ENCODE measurements around the gene SLC16A11. TPM values are rescaled to one million over a fixed set of nuclear protein-coding genes. Genes with fewer than 3 reads are reported as not detected.

SLC16A11 gene
- total RNA-seq, 1 experiment from 2014 or later: not detected

DNA sequence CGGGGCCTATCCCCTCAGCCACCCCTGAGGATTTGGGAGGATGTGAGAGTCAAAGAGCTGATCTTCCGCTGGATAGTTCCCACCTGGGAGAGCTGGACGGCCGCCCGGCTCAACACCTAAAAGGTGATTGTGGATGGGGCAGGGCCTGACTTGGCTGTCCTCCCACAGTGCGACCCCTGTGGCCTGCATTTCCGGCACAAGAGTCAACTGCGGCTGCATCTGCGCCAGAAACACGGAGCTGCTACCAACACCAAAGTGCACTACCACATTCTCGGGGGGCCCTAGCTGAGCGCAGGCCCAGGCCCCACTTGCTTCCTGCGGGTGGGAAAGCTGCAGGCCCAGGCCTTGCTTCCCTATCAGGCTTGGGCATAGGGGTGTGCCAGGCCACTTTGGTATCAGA lies 16.6 kb downstream of the SLC16A11 start:
- H3K36me3 Mint-ChIP-seq (ENCODE audit: insufficient read depth, unreplicated experiment): no peaks in the 10 kb centered on the region
- CTCF ChIA-PET: interaction anchor here (0.9 kb wide), 1 partner anchor 8 kb away, joined by 3 read pairs; no protein-coding TSS in a partner anchor

DNA sequence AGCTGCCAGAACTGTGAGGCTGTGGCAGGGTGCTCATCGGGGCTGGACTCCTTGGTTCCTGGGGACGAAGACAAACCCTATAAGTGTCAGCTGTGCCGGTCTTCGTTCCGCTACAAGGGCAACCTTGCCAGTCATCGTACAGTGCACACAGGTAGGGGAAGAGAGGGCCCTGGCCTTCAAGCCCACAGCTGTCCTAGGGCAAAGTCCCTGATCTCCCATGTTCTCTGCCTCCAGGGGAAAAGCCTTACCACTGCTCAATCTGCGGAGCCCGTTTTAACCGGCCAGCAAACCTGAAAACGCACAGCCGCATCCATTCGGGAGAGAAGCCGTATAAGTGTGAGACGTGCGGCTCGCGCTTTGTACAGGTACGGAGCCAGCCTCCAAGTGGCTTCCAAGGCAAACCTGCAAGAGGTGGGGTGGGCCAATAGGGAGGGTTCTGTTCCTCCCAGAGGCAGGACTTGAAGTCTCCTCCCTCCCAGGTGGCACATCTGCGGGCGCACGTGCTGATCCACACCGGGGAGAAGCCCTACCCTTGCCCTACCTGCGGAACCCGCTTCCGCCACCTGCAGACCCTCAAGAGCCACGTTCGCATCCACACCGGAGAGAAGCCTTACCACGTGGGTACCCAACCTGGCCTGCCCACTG lies 17.3 kb downstream of the SLC16A11 start:
- POLR2A ChIA-PET: no interaction called here
- Mint-ChIP-seq H3K4me3 (ENCODE audit: unreplicated experiment) (no peak overlapping the region), H3K27me3 (ENCODE audit: insufficient read depth, unreplicated experiment) (no peaks in the 10 kb centered on the region), H3K9me3 (ENCODE audit: unreplicated experiment) (no peaks in the 10 kb centered on the region), H3K36me3 (ENCODE audit: insufficient read depth, unreplicated experiment) (no peaks in the 10 kb centered on the region), H3K4me1 (ENCODE audit: insufficient read depth, unreplicated experiment) (peaks cover 9% of the 10 kb centered on the region), H3K27ac (ENCODE audit: low read depth, unreplicated experiment) (no peak overlapping the region)
- no peak for DNase-seq (ENCODE audit: unreplicated experiment)
- no TSS peak for BruUV-seq (replicated peaks)
- TF ChIP-seq, protein P1, sequence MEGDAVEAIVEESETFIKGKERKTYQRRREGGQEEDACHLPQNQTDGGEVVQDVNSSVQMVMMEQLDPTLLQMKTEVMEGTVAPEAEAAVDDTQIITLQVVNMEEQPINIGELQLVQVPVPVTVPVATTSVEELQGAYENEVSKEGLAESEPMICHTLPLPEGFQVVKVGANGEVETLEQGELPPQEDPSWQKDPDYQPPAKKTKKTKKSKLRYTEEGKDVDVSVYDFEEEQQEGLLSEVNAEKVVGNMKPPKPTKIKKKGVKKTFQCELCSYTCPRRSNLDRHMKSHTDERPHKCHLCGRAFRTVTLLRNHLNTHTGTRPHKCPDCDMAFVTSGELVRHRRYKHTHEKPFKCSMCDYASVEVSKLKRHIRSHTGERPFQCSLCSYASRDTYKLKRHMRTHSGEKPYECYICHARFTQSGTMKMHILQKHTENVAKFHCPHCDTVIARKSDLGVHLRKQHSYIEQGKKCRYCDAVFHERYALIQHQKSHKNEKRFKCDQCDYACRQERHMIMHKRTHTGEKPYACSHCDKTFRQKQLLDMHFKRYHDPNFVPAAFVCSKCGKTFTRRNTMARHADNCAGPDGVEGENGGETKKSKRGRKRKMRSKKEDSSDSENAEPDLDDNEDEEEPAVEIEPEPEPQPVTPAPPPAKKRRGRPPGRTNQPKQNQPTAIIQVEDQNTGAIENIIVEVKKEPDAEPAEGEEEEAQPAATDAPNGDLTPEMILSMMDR (IDR thresholded peaks at IDR 0.05; ENCODE audit: unreplicated experiment): no peak
- CTCF ChIA-PET: interaction anchor here (0.6 to 1.6 kb wide), 2 partner anchors 183 to 185 kb away, joined by 3 to 6 read pairs; no protein-coding TSS in a partner anchor
- intact Hi-C loops (cut with micrococcal nuclease): no loop called here

More for the DNA sequence above, 16.6 kb downstream of the SLC16A11 start:
- H3K27ac Mint-ChIP-seq (ENCODE audit: low read depth, unreplicated experiment): no peak overlapping the region
- no peak overlapping the region for H3K4me3 Mint-ChIP-seq (ENCODE audit: unreplicated experiment)
- intact Hi-C loops (cut with micrococcal nuclease): no loop called here
- H3K9me3 Mint-ChIP-seq (ENCODE audit: unreplicated experiment): no peaks in the 10 kb centered on the region
- TF ChIP-seq, protein P1 (IDR thresholded peaks at IDR 0.05; ENCODE audit: unreplicated experiment): no peak
- no TSS peak for BruUV-seq (replicated peaks)
- POLR2A ChIA-PET: no interaction called here
- DNase-seq (ENCODE audit: unreplicated experiment): no peak
- H3K4me1 Mint-ChIP-seq (ENCODE audit: insufficient read depth, unreplicated experiment): peaks cover 6% of the 10 kb centered on the region
- no peaks in the 10 kb centered on the region for H3K27me3 Mint-ChIP-seq (ENCODE audit: insufficient read depth, unreplicated experiment)

DNA sequence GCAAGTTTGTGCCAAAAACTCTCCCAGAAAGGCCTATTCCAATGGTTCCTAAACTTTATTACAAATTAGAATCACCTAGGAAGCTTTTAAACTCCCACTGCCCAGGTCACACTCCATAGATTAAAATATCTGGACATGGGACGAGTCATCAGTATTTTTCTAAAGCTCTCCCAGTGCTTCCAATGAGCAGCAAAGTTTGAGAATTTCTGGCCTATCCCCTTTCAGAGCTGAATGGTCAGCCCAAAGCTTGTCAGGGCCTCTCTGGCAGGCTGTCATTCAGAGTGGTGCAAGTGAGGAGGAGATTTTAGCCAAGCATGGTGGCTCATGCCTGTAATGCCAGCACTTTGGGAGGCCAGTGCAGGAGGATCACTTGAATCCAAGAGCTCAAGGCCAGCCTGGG lies 18.6 kb downstream of the SLC16A11 start:
- no TSS peak for BruUV-seq (replicated peaks)
- Mint-ChIP-seq H3K4me1 (ENCODE audit: insufficient read depth, unreplicated experiment) (peaks cover 22% of the 10 kb centered on the region), H3K4me3 (ENCODE audit: unreplicated experiment) (no peak overlapping the region), H3K9me3 (ENCODE audit: unreplicated experiment) (no peaks in the 10 kb centered on the region), H3K27ac (ENCODE audit: low read depth, unreplicated experiment) (no peak overlapping the region), H3K27me3 (ENCODE audit: insufficient read depth, unreplicated experiment) (no peaks in the 10 kb centered on the region), H3K36me3 (ENCODE audit: insufficient read depth, unreplicated experiment) (no peaks in the 10 kb centered on the region)
- DNase-seq (ENCODE audit: unreplicated experiment): no peak
- TF ChIP-seq, protein P1 (IDR thresholded peaks at IDR 0.05; ENCODE audit: unreplicated experiment): no peak
- ChIA-PET CTCF (interaction anchor here (0.7 to 1.6 kb wide), 5 partner anchors 8 to 359 kb away, joined by 3 to 6 read pairs (median 4); no protein-coding TSS in a partner anchor), POLR2A (interaction anchor here (1.7 kb wide), 1 partner anchor 10 kb away, joined by 6 read pairs; the partner anchor contains the start of gene SLC16A13)
- intact Hi-C loops (cut with micrococcal nuclease): no loop called here

DNA sequence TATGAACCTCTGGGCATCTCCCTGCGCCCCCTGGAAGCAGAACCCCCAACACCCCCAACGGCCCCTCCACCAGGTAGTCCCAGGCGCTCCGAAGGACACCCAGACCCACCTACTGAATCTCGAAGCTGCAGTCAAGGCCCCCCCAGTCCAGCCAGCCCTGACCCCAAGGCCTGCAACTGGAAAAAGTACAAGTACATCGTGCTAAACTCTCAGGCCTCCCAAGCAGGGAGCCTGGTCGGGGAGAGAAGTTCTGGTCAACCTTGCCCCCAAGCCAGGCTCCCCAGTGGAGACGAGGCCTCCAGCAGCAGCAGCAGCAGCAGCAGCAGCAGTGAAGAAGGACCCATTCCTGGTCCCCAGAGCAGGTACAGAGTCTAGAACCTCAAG lies 19.5 kb downstream of the SLC16A11 start:
- Mint-ChIP-seq H3K9me3 (ENCODE audit: unreplicated experiment) (no peaks in the 10 kb centered on the region), H3K36me3 (ENCODE audit: insufficient read depth, unreplicated experiment) (no peaks in the 10 kb centered on the region), H3K27me3 (ENCODE audit: insufficient read depth, unreplicated experiment) (no peaks in the 10 kb centered on the region), H3K4me1 (ENCODE audit: insufficient read depth, unreplicated experiment) (peaks cover 23% of the 10 kb centered on the region), H3K27ac (ENCODE audit: low read depth, unreplicated experiment) (no peak overlapping the region), H3K4me3 (ENCODE audit: unreplicated experiment) (no peak overlapping the region)
- intact Hi-C loops (cut with micrococcal nuclease): loop anchor here (5.0 kb wide), 1 partner anchor 357 kb away; no protein-coding TSS in a partner anchor
- BruUV-seq (replicated peaks): no TSS peak
- no peak for DNase-seq (ENCODE audit: unreplicated experiment)
- ChIA-PET CTCF (interaction anchor here (0.6 to 1.1 kb wide), 5 partner anchors 9 to 551 kb away, joined by 3 to 4 read pairs (median 3); no protein-coding TSS in a partner anchor), POLR2A (interaction anchor here (1.7 kb wide), 1 partner anchor 11 kb away, joined by 6 read pairs; the partner anchor contains the start of gene SLC16A13)
- TF ChIP-seq, protein P1 (IDR thresholded peaks at IDR 0.05; ENCODE audit: unreplicated experiment): no peak
